Activated naive CD4-positive, alpha-beta T cell treated with anti-CD3 and anti-CD28 coated beads for 36 hours (primary cell): ENCODE results near the gene IGF1R. TPM values are rescaled to one million over a fixed set of nuclear protein-coding genes. Genes with fewer than 3 reads are reported as not detected.

Experiments used
- CTCF ChIA-PET: fragments of 350-600 bp; sonication (Branson Sonifier 250); formaldehyde crosslinking; loops from one replicate; lab custom pipeline; 2021; ENCODE audit warnings: antibody characterized with exemption; lab: Charles Lee
- DNase-seq: peaks from one replicate; pipeline ENCODE4 v3.0.0-alpha.2; 2020
- H3K27ac Mint-ChIP-seq: one replicate; pipeline ENCODE4 v1.8.0; 2021; ENCODE audit warnings: mild to moderate bottlenecking, mixed read lengths
- H3K27me3 Mint-ChIP-seq: one replicate; pipeline ENCODE4 v1.8.0; 2021; ENCODE audit warnings: low read depth, mixed read lengths
- H3K36me3 Mint-ChIP-seq: one replicate; pipeline ENCODE4 v1.8.0; 2021; ENCODE audit warnings: low read depth, mixed read lengths
- H3K4me1 Mint-ChIP-seq: one replicate; pipeline ENCODE4 v1.8.0; 2021; ENCODE audit warnings: low read depth, mixed read lengths
- H3K4me3 Mint-ChIP-seq: one replicate; pipeline ENCODE4 v1.8.0; 2021; ENCODE audit warnings: mild to moderate bottlenecking, moderate library complexity, mixed read lengths
- H3K9me3 Mint-ChIP-seq: one replicate; pipeline ENCODE4 v1.8.0; 2021; ENCODE audit warnings: mixed read lengths
- intact Hi-C: fragments of 100-400 bp; cut with micrococcal nuclease; formaldehyde crosslinking; loops from one replicate; pipeline ENCODE4 v1.15.1; 2023
- total RNA-seq, 2 experiments: library from RNA; stranded (reverse); gene quantifications; one replicate each; pipeline ENCODE4 v1.2.3, GENCODE V29; 2021

Gene IGF1R
- total RNA-seq, 2 experiments from 2014 or later = 25.6 to 26.6 TPM

DNA sequence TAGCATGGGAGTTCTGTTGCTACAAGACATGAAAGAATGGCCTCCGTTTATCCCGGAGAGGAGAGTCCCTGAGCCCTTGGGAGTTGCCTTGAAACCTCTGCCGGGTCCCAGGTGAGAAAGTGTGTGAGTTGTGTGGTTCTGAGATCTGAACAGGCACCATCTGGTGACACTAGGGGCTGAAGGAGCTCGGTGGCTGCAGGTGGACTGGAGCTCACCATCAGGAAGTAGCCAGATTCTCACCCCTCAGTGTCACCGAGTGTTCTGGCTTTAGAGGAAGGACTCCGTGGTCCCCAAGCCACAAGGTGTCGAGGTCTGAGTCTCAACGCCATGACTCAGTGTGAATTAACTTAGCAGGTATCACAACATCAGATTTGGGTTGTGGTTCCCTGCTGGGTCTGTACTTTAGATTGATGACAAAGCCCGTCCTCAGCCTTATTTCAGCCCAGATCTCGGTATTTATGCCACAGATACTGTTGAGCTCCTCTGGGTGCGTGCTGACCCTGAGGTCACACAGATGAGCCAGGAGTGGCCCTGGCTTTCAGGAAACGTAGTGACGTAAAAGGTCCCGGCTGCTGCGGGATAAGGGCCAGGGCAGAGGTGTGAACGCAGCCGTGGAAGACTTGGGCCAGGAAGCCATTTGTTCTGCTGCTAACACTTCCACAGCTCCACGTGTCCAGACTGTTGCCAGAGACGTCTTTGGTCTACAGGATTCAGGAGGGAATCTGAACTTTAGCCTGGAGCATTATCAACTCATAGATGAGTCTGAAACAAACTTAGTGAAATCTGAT, 304.9 kb downstream of the IGF1R start:
- intact Hi-C loops = no loop called here
- CTCF ChIA-PET = interaction anchor here (0.8 kb wide), 1 partner anchor 123 kb away, joined by 3 read pairs; no protein-coding TSS in a partner anchor

DNA sequence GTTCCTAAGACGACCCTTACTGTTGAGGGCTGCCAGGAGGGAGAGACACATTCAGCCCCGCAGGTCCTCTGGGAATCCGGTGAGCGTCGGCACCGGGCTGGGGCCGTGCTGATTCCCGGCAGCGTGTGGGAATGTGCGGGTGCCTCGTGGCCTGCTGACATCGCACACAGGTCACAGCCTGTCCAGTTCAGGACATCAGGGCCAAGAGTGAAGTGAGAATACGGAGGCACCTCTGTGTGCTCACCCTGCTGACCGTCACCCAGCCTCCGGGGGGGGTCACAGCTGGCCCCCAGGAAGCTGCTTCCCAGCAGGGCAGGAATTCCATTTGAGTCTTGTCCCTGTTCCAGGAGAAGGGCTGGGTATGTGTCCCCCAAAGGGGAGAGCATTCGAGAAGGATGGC, 305.6 kb downstream of the IGF1R start:
- intact Hi-C loops = no loop called here
- Mint-ChIP-seq H3K36me3 (peaks cover 39% of the 10 kb centered on the region), H3K27ac (no peak overlapping the region), H3K4me1 (peaks cover 18% of the 10 kb centered on the region), H3K27me3 (no peaks in the 10 kb centered on the region), H3K4me3 (no peak overlapping the region), H3K9me3 (no peaks in the 10 kb centered on the region)
- CTCF ChIA-PET = interaction anchor here (0.7 kb wide), 1 partner anchor 37 kb away, joined by 3 read pairs; no protein-coding TSS in a partner anchor
- no peak for DNase-seq

More for the DNA sequence above, 304.9 kb downstream of the IGF1R start:
- Mint-ChIP-seq H3K36me3 (peaks cover 38% of the 10 kb centered on the region), H3K27ac (peak overlapping the region; percentile 61), H3K27me3 (no peaks in the 10 kb centered on the region), H3K9me3 (no peaks in the 10 kb centered on the region), H3K4me1 (peaks cover 18% of the 10 kb centered on the region), H3K4me3 (no peak overlapping the region)
- DNase-seq = peak; percentile 18

DNA sequence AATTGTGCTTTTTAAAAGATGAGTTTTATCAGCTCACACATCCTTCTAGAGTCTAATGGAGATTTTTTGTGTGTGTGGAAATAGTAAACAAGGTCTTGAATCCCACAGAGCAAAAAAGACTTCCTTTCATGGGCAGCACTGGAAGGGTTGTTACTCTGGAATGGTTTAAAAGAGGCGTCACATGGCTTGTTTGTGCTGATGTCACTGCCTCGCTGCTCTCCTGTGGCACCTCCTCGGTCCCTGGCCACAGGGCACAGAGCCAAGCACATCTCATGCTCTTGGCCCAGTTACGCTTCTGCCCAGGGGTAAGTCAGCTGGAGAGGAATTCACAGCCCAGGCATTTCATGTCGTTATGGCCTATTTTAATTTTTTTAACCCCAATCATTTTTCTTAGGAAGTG, 306.1 kb downstream of the IGF1R start:
- H3K9me3 Mint-ChIP-seq = no peaks in the 10 kb centered on the region
- H3K27ac Mint-ChIP-seq = no peak overlapping the region
- intact Hi-C loops = no loop called here

DNA sequence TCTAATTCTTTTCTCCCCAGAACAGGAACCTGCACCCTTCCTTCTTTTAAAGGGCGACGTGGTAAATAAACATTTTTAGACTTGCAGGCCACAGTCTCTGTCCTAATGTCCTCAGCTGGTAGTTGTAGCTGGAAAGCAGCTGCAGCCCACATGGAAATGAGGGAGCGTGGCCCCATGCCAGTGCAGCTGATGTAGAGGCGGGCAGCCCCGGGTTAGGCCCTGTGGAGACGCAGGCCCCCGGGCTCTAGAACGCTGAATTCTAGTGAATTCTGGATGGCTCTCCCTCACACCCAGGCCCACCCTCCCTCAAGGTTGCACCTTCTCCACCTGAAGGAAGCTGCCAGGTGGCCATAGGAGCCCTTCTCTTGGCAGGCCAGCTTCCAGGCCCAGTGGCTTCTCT, 307.0 kb downstream of the IGF1R start:
- Mint-ChIP-seq H3K36me3 (peaks cover 49% of the 10 kb centered on the region), H3K4me1 (peaks cover 18% of the 10 kb centered on the region), H3K4me3 (no peak overlapping the region), H3K27me3 (no peaks in the 10 kb centered on the region), H3K27ac (no peak overlapping the region), H3K9me3 (no peaks in the 10 kb centered on the region)
- no peak for DNase-seq
- intact Hi-C loops = no loop called here
- CTCF ChIA-PET = no interaction called here

More for the DNA sequence above, 306.1 kb downstream of the IGF1R start:
- Mint-ChIP-seq H3K27me3 (no peaks in the 10 kb centered on the region), H3K4me3 (no peak overlapping the region), H3K36me3 (peaks cover 40% of the 10 kb centered on the region), H3K4me1 (peaks cover 18% of the 10 kb centered on the region)
- CTCF ChIA-PET = interaction anchor here (0.7 to 0.8 kb wide), 2 partner anchors 38 to 146 kb away, joined by 3 to 5 read pairs; no protein-coding TSS in a partner anchor
- DNase-seq = no peak

DNA sequence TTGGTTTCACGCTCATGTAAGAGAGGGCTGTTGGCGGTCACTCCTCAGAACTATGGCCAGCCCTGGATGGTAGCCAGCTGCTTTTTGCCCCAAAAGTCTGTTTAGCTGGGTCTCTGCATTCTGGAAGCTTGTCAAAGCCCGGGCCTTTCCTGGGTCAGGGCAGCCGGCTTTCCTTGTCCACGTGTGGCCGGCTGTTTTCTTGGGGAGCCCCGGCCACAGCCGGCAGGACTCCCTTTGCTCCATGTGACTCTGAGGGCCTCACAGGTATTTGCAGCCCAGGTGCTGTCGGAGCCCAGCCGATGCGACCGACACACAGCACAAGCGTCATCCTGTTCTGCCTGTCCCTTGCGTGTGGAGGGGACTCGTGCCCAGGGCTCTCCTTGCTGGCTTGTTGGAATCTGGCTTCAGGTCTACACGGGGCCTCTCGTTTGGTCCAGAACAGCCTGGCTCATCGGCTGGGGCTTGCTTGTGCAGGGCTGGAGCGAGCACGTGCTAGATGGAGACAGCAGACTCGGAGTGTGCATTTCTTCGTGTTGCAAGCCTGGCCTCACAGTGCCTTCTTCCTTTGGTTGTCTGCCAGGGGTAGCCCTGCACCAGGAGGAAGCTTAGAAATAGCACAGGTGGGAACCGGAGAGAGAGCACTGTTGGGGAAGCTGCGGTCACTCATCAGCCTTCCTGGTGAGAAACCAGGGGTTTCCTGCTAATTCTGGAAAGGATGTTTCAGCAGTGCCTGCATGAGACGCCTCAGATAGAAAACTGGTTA, 307.8 kb downstream of the IGF1R start:
- Mint-ChIP-seq H3K27ac (no peak overlapping the region), H3K4me1 (peaks cover 17% of the 10 kb centered on the region), H3K9me3 (peaks cover 5% of the 10 kb centered on the region), H3K36me3 (peaks cover 57% of the 10 kb centered on the region), H3K27me3 (no peaks in the 10 kb centered on the region), H3K4me3 (no peak overlapping the region)
- no peak for DNase-seq
- CTCF ChIA-PET = interaction anchor here (0.9 to 1.1 kb wide), 2 partner anchors 120 to 437 kb away, joined by 3 read pairs; no protein-coding TSS in a partner anchor
- intact Hi-C loops = no loop called here

DNA sequence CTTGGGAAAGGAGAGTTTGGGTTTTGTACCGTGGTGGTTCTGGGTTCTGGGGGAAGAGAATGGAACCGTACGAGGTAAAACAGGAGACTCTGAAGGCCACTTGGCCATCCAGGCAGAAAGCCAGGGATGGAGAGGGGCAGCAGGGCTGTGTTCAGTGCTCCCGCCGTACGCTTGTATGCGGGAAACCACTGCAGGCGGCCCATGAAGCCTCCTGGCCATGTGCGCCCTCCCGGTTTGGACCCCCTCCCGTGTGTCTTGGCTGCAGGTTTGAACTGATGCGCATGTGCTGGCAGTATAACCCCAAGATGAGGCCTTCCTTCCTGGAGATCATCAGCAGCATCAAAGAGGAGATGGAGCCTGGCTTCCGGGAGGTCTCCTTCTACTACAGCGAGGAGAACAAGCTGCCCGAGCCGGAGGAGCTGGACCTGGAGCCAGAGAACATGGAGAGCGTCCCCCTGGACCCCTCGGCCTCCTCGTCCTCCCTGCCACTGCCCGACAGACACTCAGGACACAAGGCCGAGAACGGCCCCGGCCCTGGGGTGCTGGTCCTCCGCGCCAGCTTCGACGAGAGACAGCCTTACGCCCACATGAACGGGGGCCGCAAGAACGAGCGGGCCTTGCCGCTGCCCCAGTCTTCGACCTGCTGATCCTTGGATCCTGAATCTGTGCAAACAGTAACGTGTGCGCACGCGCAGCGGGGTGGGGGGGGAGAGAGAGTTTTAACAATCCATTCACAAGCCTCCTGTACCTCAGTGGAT, 308.6 kb downstream of the IGF1R start:
- Mint-ChIP-seq H3K9me3 (peaks cover 14% of the 10 kb centered on the region), H3K4me3 (no peak overlapping the region), H3K4me1 (peaks cover 13% of the 10 kb centered on the region), H3K36me3 (peaks cover 65% of the 10 kb centered on the region), H3K27ac (no peak overlapping the region), H3K27me3 (no peaks in the 10 kb centered on the region)
- CTCF ChIA-PET = interaction anchor here (0.9 to 1.1 kb wide), 2 partner anchors 119 to 437 kb away, joined by 3 read pairs; no protein-coding TSS in a partner anchor
- no peak for DNase-seq
- intact Hi-C loops = no loop called here

DNA sequence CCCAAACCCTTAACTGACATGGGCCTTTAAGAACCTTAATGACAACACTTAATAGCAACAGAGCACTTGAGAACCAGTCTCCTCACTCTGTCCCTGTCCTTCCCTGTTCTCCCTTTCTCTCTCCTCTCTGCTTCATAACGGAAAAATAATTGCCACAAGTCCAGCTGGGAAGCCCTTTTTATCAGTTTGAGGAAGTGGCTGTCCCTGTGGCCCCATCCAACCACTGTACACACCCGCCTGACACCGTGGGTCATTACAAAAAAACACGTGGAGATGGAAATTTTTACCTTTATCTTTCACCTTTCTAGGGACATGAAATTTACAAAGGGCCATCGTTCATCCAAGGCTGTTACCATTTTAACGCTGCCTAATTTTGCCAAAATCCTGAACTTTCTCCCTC, 309.3 kb downstream of the IGF1R start:
- H3K27ac Mint-ChIP-seq = no peak overlapping the region
- peaks cover 19% of the 10 kb centered on the region for H3K9me3 Mint-ChIP-seq
- H3K36me3 Mint-ChIP-seq = peaks cover 66% of the 10 kb centered on the region
- CTCF ChIA-PET = interaction anchor here (1.1 kb wide), 1 partner anchor 438 kb away, joined by 3 read pairs; no protein-coding TSS in a partner anchor
- peaks cover 6% of the 10 kb centered on the region for H3K4me1 Mint-ChIP-seq
- H3K4me3 Mint-ChIP-seq = no peak overlapping the region
- DNase-seq = no peak
- intact Hi-C loops = no loop called here
- H3K27me3 Mint-ChIP-seq = no peaks in the 10 kb centered on the region

DNA sequence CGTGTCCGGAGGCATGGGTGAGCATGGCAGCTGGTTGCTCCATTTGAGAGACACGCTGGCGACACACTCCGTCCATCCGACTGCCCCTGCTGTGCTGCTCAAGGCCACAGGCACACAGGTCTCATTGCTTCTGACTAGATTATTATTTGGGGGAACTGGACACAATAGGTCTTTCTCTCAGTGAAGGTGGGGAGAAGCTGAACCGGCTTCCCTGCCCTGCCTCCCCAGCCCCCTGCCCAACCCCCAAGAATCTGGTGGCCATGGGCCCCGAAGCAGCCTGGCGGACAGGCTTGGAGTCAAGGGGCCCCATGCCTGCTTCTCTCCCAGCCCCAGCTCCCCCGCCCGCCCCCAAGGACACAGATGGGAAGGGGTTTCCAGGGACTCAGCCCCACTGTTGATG, 309.7 kb downstream of the IGF1R start:
- H3K27me3 Mint-ChIP-seq = no peaks in the 10 kb centered on the region
- H3K4me1 Mint-ChIP-seq = peaks cover 3% of the 10 kb centered on the region
- CTCF ChIA-PET = no interaction called here
- no peak overlapping the region for H3K27ac Mint-ChIP-seq
- intact Hi-C loops = no loop called here
- DNase-seq = no peak
- no peak overlapping the region for H3K4me3 Mint-ChIP-seq
- H3K36me3 Mint-ChIP-seq = peaks cover 71% of the 10 kb centered on the region
- H3K9me3 Mint-ChIP-seq = peaks cover 21% of the 10 kb centered on the region

DNA sequence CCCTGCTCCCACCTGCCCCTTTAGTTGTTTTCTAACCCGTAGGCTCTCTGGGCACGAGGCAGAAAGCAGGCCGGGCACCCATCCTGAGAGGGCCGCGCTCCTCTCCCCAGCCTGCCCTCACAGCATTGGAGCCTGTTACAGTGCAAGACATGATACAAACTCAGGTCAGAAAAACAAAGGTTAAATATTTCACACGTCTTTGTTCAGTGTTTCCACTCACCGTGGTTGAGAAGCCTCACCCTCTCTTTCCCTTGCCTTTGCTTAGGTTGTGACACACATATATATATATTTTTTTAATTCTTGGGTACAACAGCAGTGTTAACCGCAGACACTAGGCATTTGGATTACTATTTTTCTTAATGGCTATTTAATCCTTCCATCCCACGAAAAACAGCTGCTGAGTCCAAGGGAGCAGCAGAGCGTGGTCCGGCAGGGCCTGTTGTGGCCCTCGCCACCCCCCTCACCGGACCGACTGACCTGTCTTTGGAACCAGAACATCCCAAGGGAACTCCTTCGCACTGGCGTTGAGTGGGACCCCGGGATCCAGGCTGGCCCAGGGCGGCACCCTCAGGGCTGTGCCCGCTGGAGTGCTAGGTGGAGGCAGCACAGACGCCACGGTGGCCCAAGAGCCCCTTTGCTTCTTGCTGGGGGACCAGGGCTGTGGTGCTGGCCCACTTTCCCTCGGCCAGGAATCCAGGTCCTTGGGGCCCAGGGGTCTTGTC, 310.7 kb downstream of the IGF1R start:
- no peak overlapping the region for H3K4me3 Mint-ChIP-seq
- intact Hi-C loops = no loop called here
- H3K27ac Mint-ChIP-seq = no peak overlapping the region
- H3K4me1 Mint-ChIP-seq = no peaks in the 10 kb centered on the region
- peaks cover 69% of the 10 kb centered on the region for H3K36me3 Mint-ChIP-seq
- CTCF ChIA-PET = interaction anchor here (0.6 kb wide), 1 partner anchor 36 kb away, joined by 3 read pairs; no protein-coding TSS in a partner anchor
- no peak for DNase-seq
- no peaks in the 10 kb centered on the region for H3K27me3 Mint-ChIP-seq
- peaks cover 21% of the 10 kb centered on the region for H3K9me3 Mint-ChIP-seq

DNA sequence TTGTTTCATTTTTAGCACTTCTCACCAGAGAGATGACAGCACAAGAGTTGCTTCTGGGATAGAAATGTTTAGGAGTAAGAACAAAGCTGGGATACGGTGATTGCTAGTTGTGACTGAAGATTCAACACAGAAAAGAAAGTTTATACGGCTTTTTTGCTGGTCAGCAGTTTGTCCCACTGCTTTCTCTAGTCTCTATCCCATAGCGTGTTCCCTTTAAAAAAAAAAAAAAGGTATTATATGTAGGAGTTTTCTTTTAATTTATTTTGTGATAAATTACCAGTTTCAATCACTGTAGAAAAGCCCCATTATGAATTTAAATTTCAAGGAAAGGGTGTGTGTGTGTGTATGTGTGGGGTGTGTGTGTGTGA, 311.3 kb downstream of the IGF1R start:
- no peak for DNase-seq
- Mint-ChIP-seq H3K9me3 (peaks cover 23% of the 10 kb centered on the region), H3K27ac (no peak overlapping the region), H3K4me3 (no peak overlapping the region), H3K27me3 (no peaks in the 10 kb centered on the region), H3K4me1 (no peaks in the 10 kb centered on the region), H3K36me3 (peaks cover 69% of the 10 kb centered on the region)
- CTCF ChIA-PET = interaction anchor here (0.6 kb wide), 1 partner anchor 36 kb away, joined by 3 read pairs; no protein-coding TSS in a partner anchor
- intact Hi-C loops = no loop called here

DNA sequence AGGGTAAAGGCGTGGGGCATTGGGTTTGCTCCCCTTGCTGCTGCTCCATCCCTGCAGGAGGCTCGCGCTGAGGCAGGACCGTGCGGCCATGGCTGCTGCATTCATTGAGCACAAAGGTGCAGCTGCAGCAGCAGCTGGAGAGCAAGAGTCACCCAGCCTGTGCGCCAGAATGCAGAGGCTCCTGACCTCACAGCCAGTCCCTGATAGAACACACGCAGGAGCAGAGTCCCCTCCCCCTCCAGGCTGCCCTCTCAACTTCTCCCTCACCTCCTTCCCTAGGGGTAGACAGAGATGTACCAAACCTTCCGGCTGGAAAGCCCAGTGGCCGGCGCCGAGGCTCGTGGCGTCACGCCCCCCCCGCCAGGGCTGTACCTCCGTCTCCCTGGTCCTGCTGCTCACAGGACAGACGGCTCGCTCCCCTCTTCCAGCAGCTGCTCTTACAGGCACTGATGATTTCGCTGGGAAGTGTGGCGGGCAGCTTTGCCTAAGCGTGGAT, 312.3 kb downstream of the IGF1R start:
- Mint-ChIP-seq H3K27me3 (no peaks in the 10 kb centered on the region), H3K9me3 (peaks cover 23% of the 10 kb centered on the region), H3K4me3 (no peak overlapping the region), H3K36me3 (peaks cover 69% of the 10 kb centered on the region), H3K4me1 (no peaks in the 10 kb centered on the region), H3K27ac (no peak overlapping the region)
- intact Hi-C loops = no loop called here
- no peak for DNase-seq
- CTCF ChIA-PET = no interaction called here
